AML-193 (cell line): Measurements from ENCODE around the gene ARID4B.
A peak's percentile ranks its signal among the peaks of the same experiment; 100 is the strongest.
"Not testable (repeated sequence)": the region's sequence is repeated elsewhere in the genome, so short reads cannot be mapped to it uniquely, and the experiment has no call there.

ENCODE experiments used
- DNase-seq, 2 experiments: peaks; one replicate each; lab custom pipeline; 2025; lab: John Stamatoyannopoulos, UW

ARID4B gene

DNA sequence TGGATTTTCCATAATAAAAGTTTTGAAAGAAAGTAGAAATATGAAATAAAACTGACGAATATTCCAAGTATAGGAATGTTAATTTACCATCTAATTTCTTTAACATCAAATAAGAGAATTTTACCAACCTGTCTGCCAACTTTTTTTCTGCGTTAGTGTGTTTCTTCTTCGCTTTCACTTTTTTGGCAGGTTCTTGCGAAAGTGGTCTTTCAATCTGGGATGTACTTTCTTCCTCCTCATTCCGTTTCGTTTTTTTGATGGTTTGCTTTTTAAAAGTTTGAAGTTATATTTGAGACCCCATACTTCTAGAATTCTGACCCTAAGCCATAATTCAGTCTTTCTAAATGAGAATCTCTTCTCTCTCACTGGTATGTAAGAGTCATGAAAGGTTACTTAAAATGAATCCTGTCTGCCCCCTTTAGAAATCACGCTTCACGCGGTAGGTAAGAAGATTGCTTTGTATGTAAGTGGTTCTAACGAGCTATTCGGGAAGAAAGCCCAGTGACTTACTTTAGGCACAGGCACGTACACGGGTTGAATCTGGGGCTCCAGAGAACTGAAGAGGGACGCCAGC is 167.5 kb downstream of the ARID4B start:
- peak; percentile 57 to 66 for DNase-seq

DNA sequence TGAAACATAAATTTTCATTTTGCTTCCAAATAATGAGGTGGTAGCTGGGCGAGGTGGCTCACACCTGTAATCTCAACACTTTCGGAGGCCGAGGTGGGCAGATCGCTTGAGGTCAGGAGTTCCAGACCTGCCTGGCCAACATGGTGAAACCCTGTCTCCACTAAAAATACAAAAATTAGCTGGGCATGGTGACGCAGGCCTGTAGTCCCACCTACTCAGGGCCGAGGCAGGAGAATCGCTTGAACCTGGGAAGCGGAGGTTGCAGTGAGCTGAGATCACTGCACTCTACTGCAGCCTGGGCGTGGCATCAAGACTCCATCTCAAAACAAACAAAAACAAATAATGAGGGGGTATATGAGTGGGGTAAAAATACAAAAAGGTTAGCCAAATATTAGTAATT is 168.0 kb downstream of the ARID4B start:
- not testable (repeated sequence) for DNase-seq

GRCh38 chr1:235159284-235159683 is 168.7 kb downstream of the ARID4B start:
- not testable (repeated sequence) for DNase-seq

- DNase-seq, result no peak
Observed at GRCh38 chr1:235158680-235159079, 169.3 kb downstream of the ARID4B start.

DNA sequence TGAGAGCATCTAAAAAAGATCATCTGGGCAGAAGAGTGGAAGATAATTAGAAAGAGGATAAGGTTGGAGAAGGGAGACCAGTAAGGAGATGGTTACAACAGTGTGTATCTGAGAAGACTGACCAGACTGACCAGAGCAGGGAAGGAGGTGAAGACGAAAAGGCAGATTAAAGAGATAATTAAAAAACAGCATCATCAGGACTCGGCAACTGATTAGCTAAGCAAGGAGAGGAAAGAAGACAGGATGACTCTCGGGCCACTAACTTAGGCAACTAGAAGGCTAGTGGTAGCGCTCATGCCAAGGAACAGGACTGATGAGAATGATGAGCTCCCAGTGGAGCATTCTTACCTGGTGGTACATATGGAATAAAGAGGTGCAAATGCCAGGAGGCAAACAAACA is 170.8 kb downstream of the ARID4B start:
- no peak for DNase-seq

GRCh38 chr1:235156740-235157139 is 171.2 kb downstream of the ARID4B start:
- no peak for DNase-seq

DNA sequence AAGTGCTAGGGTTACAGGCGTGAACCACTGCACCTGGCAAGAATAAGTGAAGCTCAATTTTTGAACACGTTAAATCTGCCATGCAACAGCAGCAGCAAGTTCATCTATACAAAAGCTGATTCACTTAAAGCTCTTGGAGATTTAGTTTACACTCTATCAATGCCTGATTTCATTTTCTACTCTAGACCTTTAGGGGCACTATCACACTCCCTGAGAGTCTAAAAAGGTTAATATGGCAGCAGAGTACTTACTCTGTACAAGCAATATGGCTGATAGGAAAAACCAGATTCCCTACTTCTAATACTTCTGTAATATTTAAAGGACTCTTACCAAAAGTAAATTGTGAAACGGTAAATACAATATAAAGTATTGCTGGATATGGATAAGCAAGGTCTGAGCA is 171.7 kb downstream of the ARID4B start:
- DNase-seq, result no peak

DNA sequence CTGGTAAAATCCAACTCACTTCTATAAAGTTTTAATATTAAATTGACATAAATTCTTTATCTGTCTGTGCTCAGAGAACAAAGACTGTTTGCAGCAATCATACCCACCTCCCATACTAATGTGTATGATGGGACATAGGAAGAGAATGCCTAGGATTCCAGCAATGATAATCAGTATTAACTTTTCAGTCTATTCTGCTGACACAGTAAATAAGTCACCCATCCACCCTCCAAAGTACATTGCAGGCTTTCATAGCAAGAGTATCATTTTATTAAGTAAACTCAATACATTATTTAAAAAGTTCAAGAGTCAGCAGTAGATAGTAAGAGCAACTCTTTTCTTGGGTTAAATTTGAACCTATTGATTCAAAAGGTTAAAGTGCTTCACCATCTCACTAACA is 175.7 kb downstream of the ARID4B start:
- no peak for DNase-seq

GRCh38 chr1:235151033-235151432 is 176.9 kb downstream of the ARID4B start:
- DNase-seq, result no peak

- no peak for DNase-seq
Observed at GRCh38 chr1:235149824-235150223, 178.2 kb downstream of the ARID4B start.

DNA sequence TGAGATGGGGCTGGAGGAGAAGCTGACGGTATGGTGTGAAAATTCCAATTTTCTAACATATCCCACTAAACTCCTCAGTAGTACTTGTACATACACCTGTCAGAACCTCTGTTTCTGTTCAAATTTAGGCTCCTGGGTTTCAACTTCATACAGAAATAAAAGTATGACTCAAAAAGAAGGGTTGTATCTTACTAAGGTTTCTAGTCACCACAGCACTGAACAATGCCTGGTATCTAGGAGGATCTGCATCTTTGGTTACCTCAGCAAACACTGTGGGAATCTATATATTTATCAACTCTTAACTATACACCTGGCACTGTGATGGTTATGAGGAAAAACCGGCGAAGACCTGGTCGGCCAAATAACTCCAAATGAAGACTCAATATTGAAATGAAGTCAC is 180.7 kb downstream of the ARID4B start:
- DNase-seq, result no peak

GRCh38 chr1:235145639-235146038 is 182.3 kb downstream of the ARID4B start:
- no peak for DNase-seq

DNA sequence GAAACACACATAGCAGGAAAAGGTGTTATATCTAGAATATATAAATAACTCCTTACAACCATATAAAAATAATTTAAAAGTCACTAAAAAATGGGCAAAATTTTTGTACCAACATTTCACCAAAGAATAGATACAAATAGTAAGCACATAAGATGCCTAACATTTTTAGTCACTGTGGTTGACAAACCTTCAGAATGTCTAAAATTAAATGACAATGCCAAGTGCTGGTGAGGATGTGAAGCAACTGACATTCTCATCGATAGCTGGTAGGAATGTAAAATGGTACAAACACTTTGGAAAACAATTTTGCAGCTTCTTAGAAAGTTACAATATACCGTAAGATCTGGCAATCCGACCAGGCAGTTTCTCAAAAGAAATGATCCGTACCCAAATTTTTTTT is 185.0 kb downstream of the ARID4B start:
- DNase-seq, result no peak

DNA sequence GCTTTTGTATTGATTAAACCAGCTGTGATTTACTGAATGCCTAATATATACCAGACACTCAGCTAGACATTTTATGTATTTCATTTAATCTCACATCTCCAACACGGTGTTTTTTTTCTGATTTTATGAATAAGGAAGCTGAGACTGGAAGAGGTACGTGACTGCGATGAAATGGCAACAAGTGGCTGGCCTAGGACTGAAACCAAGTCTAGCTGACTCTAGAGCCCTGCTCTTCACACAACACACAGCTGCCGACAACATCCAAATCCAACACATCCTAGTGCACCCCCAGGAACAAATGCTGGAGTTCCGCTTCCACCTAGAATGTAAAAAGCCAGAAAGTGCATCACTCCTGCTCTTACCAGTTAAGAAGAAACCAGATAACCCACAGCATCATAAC is 188.7 kb downstream of the ARID4B start:
- no peak for DNase-seq

DNA sequence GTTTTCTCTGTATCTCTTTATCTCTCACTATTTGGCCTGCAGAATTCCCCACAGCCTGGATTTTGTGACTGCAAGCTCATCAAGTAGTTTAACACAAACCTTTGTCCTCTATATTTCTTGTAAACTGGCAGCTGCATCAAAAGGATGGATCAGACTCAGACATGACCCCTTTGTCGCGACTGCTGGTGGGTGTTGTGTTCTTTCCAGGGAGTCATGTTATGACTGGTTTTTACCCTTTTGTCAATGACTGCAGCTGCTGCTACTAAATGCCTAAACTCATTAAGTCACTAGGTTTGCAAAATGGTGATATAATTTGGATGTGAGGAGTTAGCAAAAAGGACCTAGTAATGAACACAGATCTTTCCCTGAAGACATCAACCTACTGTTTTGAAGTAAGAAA is 189.2 kb downstream of the ARID4B start:
- no peak for DNase-seq

DNA sequence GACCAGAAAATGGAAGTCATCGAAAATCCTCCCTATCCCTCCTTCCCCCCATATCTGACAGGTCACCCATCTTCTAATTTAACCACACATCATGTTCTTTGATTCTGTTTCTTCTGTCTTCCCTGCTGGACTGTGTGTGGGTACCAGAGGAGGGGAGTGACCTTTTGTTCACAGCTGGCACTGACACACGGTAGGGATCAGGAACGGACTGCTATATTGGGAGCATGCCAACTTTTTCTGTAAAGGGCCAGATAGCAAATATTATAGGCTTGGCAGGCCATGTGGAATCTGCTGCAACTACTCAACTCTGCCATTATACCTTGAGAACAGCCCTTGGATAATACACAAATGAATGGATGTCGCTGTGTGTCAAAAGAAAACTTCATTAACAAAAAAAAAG is 191.9 kb downstream of the ARID4B start:
- DNase-seq, result no peak

DNA sequence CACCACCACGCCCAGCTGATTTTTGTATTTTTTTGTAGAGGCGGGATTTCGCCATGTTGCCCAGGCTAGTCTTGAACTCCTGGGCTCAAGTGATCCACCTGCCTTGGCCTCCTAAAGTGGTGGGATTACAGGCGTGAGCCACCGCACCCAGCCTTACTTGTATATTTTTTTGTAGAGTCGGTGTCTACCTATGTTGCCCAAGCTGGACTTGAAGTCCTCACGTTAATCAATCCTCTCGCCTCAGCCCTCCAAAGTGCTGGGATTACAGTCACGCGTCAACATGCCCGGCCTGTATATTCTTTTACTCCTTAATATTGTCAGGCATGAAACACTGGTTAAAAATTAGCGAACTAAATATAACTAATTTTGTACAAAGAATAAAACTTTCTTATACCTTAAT is 193.8 kb downstream of the ARID4B start:
- DNase-seq, result no peak

- no peak for DNase-seq
Observed at GRCh38 chr1:235133086-235133485, 194.9 kb downstream of the ARID4B start.

GRCh38 chr1:235131961-235132360 is 196.0 kb downstream of the ARID4B start:
- no peak for DNase-seq

DNA sequence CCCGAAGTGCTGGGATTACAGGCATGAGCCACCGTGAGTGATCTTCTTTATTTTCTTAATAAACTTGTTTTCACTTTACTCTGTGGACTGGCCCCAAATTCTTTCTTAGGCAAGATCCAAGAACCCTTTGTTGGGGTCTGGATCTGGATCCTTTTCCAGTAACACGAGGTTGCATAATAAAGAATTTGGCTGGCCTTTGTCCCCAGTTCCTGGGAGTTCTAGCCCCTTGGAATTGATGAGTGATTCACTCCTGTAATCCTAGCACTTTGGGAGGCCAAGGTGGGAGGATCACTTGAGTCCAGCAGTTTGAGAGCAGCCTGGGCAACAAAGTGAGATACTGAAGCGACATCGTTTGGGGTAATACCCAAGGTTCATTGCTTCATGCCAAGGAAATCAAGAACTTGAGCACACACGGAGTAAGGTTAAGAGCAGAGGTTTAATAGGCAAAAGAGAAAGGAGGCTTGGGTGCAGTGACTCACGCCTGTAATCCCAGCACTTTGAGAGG is 197.2 kb downstream of the ARID4B start:
- DNase-seq, result no peak

DNA sequence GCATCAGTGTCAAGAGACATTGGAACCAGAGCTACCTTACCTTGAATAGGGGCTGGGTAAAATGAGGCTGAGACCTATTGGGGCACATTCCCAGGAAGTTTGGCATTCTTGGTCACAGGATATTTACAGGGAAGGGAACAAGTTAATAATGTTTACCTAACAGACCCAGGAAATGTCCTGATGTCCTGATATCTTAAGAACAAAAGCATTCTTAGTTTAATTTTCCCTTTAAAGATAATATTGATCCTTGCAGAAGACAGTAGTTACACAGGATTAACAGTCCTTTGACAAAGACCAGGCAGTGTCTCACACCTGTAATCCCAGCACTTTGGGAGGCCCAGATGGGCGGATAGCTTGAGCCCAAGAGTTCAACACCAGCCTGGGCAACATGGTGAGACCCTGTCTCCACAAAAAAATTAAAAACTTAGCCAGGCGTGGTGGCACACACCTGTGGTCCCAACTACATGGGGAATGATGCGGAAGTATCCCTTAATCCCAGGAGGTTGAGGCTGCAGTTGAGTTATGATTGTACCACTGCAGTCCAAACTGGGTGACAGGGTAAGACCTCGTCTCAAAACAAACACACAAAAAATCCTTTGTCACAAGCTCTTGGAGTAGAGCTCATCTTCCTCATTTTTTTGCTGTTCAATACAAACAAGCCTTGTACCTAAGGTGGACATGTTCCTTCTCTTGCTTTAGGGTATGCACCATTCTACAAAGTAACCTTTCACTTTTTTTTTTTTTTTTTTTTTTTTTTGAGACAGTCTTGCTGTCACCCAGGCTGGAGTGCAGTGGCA is 198.0 kb downstream of the ARID4B start:
- no peak for DNase-seq

DNA sequence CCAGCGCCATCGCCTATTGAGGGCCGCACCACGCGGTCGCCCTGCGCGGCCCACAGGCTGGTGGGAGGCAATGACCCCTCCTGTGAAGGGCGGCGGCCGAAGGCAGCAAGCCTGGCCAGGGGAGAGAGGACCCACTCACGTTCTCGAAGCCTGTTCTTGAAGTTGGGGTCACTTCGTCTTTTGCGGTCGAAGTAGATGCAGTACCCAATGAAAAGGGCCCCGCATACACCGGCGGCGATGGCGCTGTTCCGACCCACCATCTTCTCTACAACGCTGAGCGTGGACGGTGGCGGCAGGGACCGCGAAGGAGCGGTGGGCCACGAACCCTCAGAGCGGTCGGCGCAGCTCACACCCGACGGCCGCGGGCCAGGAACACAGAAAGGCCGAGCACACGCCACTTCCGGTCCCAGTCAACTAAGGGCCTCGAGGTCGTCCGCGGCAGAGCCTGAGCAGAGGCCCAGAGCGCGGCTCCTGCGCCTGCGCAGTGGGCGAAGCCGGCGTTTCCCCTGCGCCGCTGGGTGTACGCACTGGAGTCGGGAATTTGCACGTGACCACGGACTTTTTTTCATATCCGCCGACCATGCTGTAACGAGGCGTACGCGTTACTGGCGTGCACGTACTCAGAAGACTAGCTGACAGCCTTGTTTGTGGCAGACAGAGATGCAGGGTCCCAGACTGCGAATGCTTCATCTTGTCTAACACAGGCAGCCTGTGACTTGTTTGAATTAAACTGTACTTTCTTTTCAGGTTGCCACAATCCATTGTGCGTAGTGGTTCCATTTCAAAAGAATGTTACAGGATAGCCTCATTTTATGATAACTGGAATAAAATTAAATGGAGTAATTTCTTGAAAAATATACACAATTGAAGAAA is 199.3 kb downstream of the ARID4B start, which contains the start of gene TOMM20:
Gene TOMM20 (minus strand): TSS at position 382 of the 873 bp plus-strand sequence. CDS start 122 bp downstream, at position 260.
- DNase-seq, result peak; percentile 94 to 97
